SK-N-MC (cell line): Measurements from ENCODE around the gene IKZF4.

Source experiments
- DNase-seq: peaks from one replicate; pipeline ENCODE4 v3.0.0-alpha.2; 2011; ENCODE audit warnings: low read depth, low spot score
- H3K27ac ChIP-seq: fragments of 200-600 bp; sonication (generic); 2 replicates; pipeline ENCODE4 v1.5.1; 2016; ENCODE audit warnings: mixed run types
- H3K36me3 ChIP-seq: fragments of 200-600 bp; sonication (generic); 2 replicates; pipeline ENCODE4 v1.6.1; 2017; ENCODE audit warnings: antibody characterized with exemption, low read length, mixed read lengths; ENCODE audit not compliant: insufficient read depth
- H3K4me3 ChIP-seq: fragments of 200-600 bp; sonication (generic); 2 replicates; pipeline ENCODE4 v1.5.1; 2016
- H3K9ac ChIP-seq: fragments of 200-600 bp; sonication (generic); 2 replicates; pipeline ENCODE4 v1.8.0; 2017; ENCODE audit warnings: mixed run types, mixed read lengths; ENCODE audit not compliant: insufficient read length
- H3K9me3 ChIP-seq: fragments of 200-600 bp; sonication (generic); 2 replicates; pipeline ENCODE4 v1.6.1; 2017; ENCODE audit warnings: low read depth, mild to moderate bottlenecking, antibody characterized with exemption, low read length, moderate library complexity, mixed read lengths
- EZH2 ChIP-seq: fragments of 200-600 bp; sonication (generic); IDR thresholded peaks from one replicate; pipeline ENCODE4 v1.6.1; 2017; ENCODE audit warnings: antibody characterized with exemption
- FOXP2 ChIP-seq: optimal IDR thresholded peaks from 2 replicates; pipeline ENCODE3; 2011; ENCODE audit warnings: mild to moderate bottlenecking, moderate library complexity; ENCODE audit not compliant: insufficient read depth; ENCODE audit errors: extremely low read length, control extremely low read depth
- POLR2AphosphoS5 ChIP-seq: IDR thresholded peaks from 2 replicates; pipeline ENCODE4 v1.6.1; 2012; ENCODE audit warnings: mild to moderate bottlenecking, low read depth, low read length, borderline replicate concordance

The IKZF4 gene

DNA sequence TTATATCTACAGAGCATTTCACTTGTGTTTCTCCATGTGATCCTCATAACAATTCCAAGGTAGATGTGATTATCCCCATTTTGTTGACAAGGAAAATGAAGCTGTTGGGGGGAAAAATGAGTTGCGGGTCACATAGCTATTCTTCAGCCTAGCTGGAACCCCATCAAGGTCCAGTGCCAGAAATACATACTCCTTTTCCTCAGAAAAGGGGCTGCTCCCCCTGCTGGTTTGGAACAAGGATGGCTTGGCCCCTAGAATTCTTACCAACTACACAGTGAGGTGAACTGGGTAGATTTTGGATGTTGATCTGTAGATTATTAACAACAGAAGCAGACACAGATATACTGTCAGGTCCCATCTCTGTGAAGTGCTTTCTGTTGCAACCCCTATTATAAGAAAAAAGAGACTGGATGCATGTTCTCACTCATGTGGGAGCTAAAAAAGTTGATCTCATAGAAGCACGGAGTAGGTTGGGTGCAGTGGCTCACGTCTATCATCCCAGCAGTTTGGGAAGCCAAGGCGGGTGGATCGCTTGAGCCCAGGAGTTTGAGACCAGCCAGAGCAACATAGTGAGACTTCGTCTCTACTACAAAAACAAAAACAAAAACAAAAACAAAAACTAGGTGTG lies 8.9 kb downstream of the IKZF4 start:
- TF ChIP-seq FOXP2 (no peak), EZH2 (no peak), POLR2AphosphoS5 (no peak)
- Histone ChIP-seq H3K9me3 (no peaks in the 10 kb centered on the region), H3K9ac (no peak overlapping the region), H3K4me3 (no peak overlapping the region), H3K27ac (no peak overlapping the region), H3K36me3 (no peaks in the 10 kb centered on the region)
- DNase-seq, result no peak

- no peak for TF ChIP-seq EZH2
- TF ChIP-seq POLR2AphosphoS5, result no peak
- TF ChIP-seq FOXP2, result no peak
- H3K36me3 ChIP-seq, result no peaks in the 10 kb centered on the region
These were observed 11.1 kb downstream of the IKZF4 start for GRCh38 chr12:56031987-56032386.

GRCh38 chr12:56034586-56035332 lies 13.9 kb downstream of the IKZF4 start:
- H3K9ac ChIP-seq, result no peak overlapping the region
- no peak for DNase-seq
- no peak overlapping the region for H3K27ac ChIP-seq
- TF ChIP-seq POLR2AphosphoS5 (no peak), EZH2 (no peak), FOXP2 (no peak)
- H3K4me3 ChIP-seq, result no peak overlapping the region
- H3K36me3 ChIP-seq, result no peaks in the 10 kb centered on the region
- no peaks in the 10 kb centered on the region for H3K9me3 ChIP-seq

More at GRCh38 chr12:56031987-56032386, 11.1 kb downstream of the IKZF4 start:
- no peak overlapping the region for H3K9ac ChIP-seq
- no peak overlapping the region for H3K27ac ChIP-seq
- no peak for DNase-seq
- no peaks in the 10 kb centered on the region for H3K9me3 ChIP-seq
- no peak overlapping the region for H3K4me3 ChIP-seq

GRCh38 chr12:56037161-56037560 lies 16.3 kb downstream of the IKZF4 start:
- TF ChIP-seq POLR2AphosphoS5 (no peak), FOXP2 (no peak), EZH2 (no peak)
- Histone ChIP-seq H3K9me3 (no peaks in the 10 kb centered on the region), H3K4me3 (no peak overlapping the region; the same call in 1 of the 2 replicates), H3K9ac (no peak overlapping the region), H3K27ac (peak overlapping the region; percentile 55), H3K36me3 (no peaks in the 10 kb centered on the region)
- no peak for DNase-seq

GRCh38 chr12:56038022-56038655 lies 17.3 kb downstream of the IKZF4 start:
- H3K36me3 ChIP-seq, result peaks cover 7% of the 10 kb centered on the region
- no peaks in the 10 kb centered on the region for H3K9me3 ChIP-seq
- TF ChIP-seq EZH2 (no peak), POLR2AphosphoS5 (no peak), FOXP2 (no peak)

GRCh38 chr12:56040151-56040550 lies 19.3 kb downstream of the IKZF4 start:
- Histone ChIP-seq H3K27ac (no peak overlapping the region), H3K9ac (no peak overlapping the region), H3K36me3 (peaks cover 26% of the 10 kb centered on the region), H3K9me3 (no peaks in the 10 kb centered on the region), H3K4me3 (no peak overlapping the region)
- TF ChIP-seq POLR2AphosphoS5 (no peak), EZH2 (no peak), FOXP2 (no peak)
- no peak for DNase-seq

More at GRCh38 chr12:56038022-56038655, 17.3 kb downstream of the IKZF4 start:
- Histone ChIP-seq H3K4me3 (peak overlapping the region; percentile 37; the same call in 1 of the 2 replicates), H3K9ac (peak overlapping the region; percentile 52), H3K27ac (peak overlapping the region; percentile 73; the same call in 1 of the 2 replicates)
- DNase-seq, result no peak

DNA sequence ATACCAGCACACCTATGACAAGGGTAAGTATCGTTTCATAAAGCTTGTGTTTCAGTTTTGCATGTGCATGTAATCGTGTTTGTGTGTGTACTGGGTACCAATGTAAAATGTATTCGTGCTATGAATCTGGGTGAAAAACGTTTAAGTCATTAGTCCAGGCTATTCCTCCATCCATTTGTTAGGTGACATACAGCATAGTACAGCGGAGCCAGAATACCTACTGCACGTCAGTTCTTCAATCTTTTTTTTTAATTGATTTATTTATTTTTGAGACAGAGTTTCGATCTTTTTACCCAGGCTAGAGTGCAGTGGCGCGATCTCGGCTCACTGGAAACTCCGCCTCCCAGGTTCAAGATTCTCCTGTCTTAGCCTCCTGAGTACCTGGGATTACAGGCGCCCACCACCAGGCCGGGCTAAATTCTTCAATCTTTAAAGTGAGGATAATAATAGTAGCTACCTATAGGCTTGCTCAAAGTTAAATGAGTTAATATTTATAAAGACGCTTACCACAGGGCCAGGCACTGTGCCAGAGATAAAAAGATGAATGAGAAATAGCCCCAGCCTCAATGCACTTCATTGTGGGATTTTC lies 20.2 kb downstream of the IKZF4 start:
- no peak for DNase-seq
- TF ChIP-seq EZH2, result no peak
- no peak for TF ChIP-seq POLR2AphosphoS5
- TF ChIP-seq FOXP2, result no peak
- Histone ChIP-seq H3K36me3 (peaks cover 33% of the 10 kb centered on the region), H3K27ac (peak overlapping the region; percentile 83), H3K9me3 (no peaks in the 10 kb centered on the region), H3K4me3 (peak overlapping the region; percentile 97), H3K9ac (peak overlapping the region; percentile 80)
